Endometrial microvascular endothelial cells (primary cell): ENCODE data around the gene SRGAP3. TPM values are rescaled to one million over a fixed set of nuclear protein-coding genes. Genes with fewer than 3 reads are reported as not detected.

ENCODE experiments used
- in situ Hi-C: cut with HindIII; loops from 2 replicates; pipeline ENCODE4 v1.10.0; 2017; ENCODE audit warnings: low sequenced_read_pairs, low pct_unique_long_range_greater_than_20kb; ENCODE audit errors: inconsistent ontology term
- total RNA-seq: library from RNA; depleted of rRNA; stranded (reverse); fragments of >200 nt; gene quantifications from one replicate; pipeline ENCODE4 v1.2.3, GENCODE V29; 2015; ENCODE audit errors: inconsistent ontology term

Gene SRGAP3
- total RNA-seq, 1 donor from 2014 or later = not detected

DNA sequence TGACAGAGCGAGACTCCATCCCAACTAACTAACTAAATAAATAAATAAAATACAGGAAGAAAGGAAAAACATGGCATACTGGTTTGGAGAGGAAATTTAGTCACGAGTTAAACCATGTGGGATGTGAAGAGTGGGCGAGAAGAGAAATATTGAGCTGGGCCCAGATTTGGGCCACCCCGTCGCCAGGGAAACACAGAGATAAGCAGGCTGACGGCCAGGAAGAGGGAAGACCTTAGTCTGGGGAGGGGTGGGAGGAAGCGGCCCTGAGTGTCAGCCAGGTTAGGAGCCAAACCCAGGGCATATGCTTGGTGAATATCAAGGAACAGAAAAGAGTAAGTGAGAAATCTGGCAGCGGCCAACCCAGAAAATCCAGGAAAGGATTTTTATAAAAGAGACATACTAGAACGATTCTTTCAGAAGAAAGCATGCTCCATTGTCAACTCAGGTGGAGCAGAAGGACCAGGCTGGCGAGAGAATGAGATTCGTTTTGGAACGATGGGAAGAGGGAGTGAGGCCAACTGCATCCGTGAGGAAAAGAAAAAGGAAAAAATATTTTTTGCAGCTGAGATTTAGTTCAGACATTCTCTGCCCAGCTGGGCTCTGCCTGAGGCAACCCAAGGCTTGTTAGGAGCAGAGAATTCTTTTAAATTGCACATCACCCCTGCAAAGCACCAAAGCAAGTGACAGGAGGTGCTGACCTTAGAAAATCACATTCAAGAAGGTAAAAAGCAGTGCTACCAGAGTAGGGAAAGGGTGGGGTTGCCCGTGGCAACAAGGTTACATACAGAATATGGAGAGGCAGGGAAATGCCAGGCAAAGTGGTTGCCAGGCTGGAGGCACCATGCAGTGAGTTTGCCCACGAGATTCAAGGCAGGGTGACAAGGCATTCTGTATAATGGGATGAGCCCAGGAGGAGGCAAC is 226.9 kb downstream of the SRGAP3 start:
- in situ Hi-C loops = no loop called here

DNA sequence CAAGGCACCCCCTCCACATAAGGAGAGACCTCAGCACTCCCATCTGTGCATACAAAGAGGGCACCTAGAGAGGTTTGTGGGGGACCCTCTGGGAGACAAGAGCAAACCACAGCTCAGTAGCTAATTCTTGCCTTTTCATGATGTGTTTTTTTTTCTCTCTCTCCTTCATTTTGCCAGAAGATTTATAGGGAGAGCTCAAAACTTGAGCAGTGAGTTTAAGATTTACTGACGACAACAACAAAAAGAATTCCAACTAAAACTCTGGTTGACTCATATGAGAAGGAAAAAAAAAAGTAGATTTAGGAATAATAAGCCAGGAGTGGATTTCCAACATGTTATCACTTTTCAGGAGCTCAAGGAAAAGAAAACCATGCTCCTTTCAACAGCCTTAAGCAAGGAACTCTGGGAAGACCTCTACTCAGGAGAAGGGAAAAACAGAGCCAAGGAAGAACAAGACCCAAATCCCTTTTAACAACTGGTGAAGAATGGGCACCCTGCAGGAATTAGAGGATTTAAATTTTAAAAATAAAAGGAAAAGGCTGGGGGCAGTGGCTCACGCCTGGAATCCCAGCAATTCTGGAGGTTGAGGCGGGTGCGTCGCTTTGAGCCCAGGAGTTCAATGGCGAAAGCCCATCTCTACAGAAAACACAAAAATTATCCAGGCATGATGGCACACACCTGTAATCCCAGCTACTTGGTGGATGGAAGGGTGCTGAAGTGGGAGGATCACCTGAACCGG is 228.0 kb downstream of the SRGAP3 start:
- in situ Hi-C loops = no loop called here

DNA sequence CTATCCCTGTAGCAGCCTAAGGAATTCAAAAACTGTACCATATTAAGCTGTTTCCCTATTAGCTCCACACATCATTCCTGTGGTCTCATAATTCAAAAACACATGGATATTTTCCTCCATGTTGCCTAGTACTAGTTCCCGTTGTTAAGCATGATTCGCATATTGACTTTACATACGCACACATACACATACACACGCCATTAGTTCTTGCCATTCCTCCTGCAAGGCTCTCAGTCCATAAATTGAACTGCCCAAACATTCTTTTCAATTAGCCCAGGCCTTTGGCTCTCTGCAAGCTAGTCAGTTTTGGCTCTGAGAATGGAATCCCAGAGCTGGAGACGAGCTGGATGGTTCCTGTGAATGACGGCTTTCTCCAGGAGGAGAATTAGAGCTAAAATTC is 229.0 kb downstream of the SRGAP3 start:
- in situ Hi-C loops = no loop called here

DNA sequence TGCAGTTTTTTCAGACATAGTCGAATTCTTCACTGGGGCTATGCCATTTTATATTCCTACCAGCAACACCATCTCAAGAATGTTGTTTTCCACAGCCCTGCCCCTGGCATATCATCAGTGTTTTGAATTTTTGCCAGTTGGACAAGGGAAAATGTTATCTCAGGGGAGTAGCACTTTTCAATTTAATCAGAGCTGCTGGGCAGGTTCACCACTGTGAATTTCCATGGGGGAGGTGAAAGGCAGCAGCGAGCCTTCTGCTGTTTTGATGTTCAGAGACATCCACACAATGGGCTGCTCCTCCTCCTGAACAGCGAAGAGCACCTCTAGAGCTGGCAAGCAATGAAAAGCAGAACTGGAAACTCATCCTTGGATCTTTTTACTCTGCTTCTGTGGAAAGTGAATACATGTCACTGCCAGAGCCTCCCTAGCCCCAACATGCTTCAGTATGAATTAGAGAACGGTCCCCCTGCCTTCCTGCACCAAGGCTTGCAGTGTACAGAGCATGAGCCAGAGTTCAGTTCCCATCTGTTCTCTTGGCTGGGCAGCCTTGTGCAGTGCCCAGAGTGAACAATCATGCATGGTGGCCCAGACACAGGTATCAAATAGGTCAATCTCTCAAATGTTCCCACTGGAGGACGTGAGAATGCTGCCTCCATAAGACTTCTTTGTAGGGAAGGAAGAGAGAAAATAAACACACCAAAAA is 230.0 kb downstream of the SRGAP3 start:
- in situ Hi-C loops = no loop called here

DNA sequence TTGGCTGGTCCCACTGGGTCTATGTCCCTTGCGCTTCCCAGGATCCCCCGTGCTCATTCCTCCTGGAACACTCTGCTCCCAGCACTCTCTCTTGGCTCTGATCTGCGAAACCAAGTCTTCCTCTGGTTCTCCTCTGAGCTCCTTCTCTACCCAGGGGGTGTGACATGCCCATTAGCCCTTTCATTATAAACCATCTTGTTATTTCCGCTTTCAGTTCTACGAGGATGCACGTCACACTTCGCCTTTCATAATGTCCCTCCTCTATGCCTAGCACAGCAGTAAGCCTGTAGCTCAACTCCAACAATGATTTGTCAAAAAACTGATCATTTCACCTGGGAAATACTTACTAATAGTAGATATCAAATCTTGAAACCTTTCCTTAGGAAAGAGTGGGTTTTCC is 234.2 kb downstream of the SRGAP3 start:
- in situ Hi-C loops = no loop called here

DNA sequence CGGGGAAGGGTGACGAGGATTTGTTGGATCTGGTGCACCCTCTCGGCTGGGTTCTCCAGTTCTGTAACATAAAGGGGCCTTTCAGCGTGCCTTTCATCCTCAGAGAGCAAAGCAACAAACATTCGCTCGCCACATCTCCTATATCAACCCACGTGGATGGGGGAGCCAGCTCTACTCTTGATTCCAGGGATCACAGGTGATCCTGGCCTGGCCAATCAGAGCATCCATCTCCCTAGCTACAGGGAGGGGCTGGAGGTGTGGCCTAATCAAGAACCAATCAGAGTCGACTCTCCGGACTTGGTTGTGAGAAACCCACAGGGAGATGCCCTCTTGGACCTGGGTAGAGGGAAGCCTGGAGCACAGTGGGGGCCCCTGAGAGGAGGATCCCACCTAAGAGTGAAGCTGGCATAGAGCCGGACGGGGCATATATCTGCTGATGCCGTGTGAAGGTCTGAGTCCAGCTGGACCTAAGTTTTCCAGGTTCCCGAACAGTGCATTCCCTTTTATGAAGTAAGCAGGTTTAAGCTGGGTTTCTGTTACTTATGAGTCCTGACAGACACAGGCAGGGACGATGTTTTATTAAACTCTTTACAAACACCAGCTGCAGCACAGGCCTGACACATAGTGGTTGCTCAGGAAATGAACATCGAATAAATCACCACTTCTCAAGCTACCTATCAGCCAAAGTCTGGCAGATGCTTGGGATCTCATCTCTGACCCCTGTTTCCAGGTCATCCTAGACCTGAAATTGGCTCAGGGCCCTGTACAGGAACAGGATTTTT is 235.5 kb downstream of the SRGAP3 start:
- in situ Hi-C loops = no loop called here

DNA sequence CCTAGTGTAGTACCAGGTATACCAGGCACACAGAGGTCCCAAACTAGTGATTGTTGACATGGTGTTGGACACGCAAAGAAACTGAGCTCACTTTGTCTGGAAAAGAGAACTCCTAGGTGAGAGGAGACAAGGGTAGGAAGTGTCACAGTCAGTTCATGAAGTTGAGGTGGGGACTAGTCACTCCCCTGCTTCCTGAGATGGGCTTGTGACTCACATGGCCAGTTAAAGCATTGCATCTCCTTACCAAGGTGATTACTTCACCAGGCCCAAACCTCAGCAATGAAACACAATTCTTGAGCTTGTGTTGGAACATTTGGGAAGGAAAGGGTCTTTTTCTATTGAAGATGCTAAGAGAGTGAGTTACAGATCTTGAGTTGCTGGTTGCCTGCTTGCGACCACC is 236.9 kb downstream of the SRGAP3 start:
- in situ Hi-C loops = no loop called here

DNA sequence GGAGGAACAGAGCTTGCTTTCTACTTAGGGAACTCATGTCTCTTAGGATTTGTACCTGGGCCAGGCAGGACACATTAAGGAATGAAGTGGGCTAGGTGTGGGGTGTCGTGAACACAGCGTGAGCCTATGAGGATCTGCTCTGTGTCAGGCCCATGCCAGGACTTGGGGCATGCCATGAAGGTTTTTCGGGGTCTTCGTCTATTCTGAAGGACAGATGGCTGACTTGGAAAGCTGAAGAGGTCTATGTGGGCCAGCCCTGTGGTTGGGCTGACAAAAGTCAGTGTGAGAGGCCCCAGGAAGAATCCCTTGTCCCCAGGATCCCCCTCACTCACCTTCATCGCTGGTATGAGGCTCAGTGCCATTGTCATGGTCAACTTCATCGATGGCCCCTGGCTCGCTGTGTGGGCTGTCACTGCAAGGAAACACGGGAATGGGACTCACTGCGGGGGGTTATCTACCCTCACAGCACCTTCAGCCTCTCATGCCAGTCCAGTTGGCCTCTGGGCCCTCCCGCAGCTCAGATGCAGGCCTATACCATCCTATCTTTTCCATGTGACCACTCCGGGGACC is 239.4 kb downstream of the SRGAP3 start:
- in situ Hi-C loops = no loop called here

DNA sequence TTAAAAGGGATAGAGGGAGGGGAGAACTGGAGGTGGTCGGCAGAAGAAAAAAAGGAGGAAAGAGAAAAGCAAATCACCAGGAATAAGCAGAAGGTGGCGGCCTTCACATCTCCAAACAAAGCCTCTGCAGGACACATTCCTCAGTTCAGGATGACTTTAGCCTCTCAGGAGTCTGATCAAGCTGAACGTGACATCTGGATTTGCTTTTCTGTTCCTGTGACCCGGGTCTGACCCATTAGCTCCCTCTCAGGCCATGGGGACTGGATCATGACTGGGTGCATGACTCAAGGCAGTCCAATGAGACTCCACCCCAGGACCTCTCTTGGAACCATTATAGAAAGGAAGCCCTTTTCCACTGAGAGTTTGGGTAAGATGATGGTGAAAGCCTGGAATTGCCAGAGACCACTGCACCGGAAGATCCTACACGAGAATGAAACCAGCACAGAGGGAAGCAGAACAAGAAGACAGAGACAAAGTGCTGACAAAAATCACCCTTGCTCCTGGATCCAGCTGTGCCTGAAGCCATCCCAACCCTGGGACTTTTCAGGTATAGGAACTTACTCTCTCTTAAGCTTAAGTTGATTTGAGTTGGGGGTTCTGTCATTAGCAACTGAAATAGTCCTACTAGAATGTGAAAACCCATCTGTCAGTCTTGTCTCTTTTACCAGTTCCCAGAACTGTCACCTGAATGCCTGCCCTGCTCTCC is 240.7 kb downstream of the SRGAP3 start:
- in situ Hi-C loops = no loop called here

DNA sequence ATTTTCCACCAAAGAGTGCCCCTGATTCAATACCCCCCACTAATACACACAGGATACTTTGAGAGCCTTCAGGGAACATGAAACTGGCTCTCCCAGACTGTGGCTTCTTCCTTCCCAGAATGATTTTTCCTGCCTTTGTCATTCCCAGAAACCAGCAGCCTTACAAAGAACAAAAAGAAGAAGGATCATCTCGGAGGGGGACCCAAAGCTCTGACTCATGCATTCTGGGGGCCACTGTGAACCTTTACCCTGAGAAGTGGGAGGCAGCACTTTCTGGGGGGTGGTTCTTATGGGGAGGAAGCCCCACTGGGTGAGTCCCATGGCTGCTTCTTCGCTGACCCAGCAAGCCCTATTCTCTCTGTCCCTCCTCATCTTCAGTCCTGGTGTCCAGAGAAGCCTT is 241.5 kb downstream of the SRGAP3 start:
- in situ Hi-C loops = no loop called here

DNA sequence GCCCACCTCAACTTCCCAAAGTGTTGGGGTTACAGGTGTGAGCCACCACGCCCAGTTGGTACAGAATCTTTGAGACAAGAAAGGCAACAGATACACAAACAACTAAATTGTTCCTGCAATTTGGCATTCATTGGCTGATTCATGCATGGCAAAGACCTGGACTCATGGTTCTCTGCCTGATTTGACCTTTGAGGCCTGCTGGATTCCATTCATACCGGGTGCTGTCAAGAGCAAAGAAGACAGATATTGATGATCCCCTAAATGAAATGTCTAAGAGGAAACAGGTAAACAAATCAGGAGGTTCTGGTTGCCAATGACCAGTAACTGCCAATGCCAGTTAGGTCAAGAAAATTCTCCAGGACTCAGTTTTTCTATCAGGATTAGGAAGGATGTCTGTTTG is 242.2 kb downstream of the SRGAP3 start:
- in situ Hi-C loops = no loop called here

DNA sequence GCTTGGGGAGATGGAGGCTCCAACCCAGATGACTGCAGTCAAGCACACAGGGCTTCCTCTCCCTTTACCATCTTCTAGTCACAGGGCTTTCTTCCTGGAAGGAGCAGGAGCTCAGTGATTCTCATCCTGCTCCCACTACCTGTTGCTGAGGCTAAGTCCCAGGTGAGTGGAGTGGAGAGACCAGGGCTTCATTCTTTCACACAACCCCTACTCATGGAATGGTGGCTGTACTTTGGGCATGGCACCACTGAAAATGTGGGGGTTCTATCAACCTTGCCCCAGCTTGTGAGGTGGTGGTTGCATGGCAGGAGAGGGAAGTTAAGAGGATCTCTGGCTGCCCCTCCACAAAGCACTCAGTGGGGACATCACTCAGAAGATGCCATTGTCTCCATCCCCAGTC is 249.4 kb downstream of the SRGAP3 start:
- in situ Hi-C loops = no loop called here

DNA sequence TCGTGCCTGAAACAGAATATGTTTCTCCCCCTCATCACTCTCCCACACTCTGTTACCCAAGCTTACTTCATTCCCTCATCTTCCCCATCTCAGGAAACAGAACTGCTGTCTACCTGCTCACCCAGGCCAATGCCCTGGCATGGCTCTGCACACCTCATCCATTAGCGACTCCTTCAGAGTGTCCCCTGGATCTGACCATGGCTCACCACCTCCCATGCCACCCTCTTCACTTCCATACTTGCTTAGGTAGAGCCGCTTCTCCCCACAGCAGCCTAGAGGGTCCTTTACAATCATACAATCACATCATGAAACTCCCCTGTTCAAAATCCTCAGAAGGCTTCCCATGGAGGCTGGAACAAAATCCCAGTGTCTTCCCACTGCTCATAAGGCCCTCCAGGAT is 252.3 kb downstream of the SRGAP3 start:
- in situ Hi-C loops = no loop called here

DNA sequence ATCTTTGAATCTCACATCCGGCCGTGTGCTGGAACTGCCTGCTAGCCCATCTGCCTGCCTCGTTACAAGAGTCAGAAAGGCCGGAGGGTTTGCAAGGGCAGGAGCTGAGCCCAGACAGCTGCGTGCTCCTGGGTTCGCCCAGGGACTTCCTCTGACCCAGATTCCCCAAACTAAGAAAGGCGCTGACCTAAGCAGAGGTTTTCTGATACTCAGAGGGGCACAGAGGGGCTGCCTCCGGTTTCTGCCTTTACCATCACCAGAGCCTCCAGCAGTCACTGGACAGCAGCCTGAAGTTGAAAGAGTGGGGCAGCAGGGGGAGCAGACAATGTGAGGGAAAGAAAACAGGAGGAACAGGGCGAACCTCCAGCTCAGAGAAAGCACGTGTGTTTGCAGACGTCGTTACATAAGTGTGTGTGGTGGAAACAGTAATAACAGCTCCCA is 252.7 kb downstream of the SRGAP3 start:
- in situ Hi-C loops = no loop called here

DNA sequence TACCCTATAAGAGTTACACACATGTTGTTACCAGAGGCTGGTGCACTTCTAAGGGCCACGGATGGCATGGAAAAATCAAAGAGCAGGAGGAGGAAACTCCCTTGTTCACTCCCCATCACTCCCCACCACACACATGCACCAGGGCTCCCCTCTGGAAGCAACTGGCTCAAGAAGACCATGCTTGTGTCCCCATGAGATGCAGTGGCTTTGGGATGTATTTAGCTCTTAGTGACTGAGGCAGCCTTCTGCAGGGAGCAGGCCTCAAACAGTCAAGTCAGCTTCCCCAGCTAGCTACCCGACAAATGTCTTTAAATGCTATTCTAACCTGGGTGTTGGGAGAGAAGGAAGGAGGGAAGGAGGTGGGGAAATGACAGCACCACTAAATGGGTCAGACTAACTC is 253.2 kb downstream of the SRGAP3 start:
- in situ Hi-C loops = no loop called here

DNA sequence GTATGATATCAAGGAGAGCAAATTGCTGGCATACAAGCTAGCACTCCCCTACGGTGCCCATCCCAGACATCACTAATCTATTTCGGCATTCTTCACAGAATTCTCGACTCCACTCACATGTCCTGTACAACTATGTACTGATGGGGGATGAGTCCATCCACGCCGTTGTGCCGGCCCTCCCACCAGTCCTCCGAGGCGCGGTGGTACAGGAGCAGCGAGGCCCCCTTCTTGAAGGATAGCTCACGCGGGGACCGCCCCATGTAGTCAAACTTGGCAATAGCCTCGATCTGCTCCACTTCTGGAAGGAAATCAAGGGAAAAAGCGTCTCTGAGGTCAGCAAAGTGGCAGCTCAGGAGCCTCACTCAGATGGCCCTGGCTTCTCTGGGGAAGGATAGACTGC is 255.2 kb downstream of the SRGAP3 start:
- in situ Hi-C loops = no loop called here

DNA sequence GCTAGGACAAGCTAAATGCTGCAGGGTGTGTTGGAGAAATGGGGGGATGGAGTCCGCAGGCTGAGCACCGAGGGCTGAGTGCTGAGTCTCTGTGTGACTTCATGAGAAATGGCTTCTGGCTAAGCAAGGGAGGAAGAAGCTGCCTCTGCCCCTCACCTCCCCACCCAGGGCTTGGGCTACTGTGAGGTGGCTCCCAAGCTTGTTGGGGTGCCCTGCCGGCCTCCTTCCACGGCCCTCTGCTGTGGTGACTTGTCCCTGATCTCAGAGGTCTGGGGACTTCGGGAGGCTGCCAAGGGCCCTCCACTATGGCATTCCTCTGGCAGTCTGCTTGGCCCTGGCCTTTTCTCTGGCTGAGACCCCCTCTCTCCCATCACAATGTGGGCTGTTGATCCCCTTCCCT is 256.1 kb downstream of the SRGAP3 start:
- in situ Hi-C loops = no loop called here

DNA sequence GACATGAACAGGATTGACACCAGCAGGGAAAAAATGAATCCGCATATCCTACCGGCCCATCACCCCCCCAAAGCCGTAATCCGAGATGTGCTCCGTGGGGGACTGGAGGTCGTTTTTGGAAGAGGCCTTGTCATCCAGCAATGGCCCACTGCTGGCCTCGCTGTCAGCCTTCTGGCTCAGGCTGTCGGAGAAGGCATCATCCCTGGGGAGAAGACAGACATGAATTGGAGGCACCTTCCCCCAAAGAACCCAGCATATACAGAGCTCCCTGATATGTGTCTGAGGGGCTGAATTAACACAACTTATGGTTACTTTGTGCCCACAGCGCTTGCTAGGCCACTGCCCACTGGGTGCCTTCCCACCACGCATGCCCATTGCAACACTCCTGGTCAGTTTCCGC is 256.6 kb downstream of the SRGAP3 start:
- in situ Hi-C loops = no loop called here
